ENCODE data around the gene FAM24A. TPM values are rescaled to one million over a fixed set of nuclear protein-coding genes. Genes with fewer than 3 reads are reported as not detected.

Gene FAM24A
- total and polyA plus RNA-seq, 2 donors (not counting 1 experiment from before 2014, with no cell fraction given), result not detected

DNA sequence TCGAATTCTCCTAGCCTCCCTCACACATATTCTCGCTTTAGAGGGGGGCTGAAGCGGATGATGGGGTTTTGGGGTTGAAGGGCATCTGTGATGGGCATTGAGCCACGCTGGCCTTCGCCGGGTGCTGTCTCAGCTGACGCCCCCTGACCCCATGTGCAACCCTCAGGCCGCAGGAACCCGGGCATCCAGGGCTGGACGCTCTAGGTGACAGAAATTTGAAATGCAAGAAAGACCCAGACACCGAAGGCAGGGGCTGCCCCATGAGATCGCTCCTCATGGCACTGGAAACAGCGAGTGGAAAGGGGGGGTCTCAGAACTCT lies 44.3 kb downstream of the FAM24A start:
- no peak for ATAC-seq (ENCODE audit: low read depth)
- Histone ChIP-seq H3K4me2 (replicated peaks; ENCODE audit: low read depth, low read length, poor library complexity, severe bottlenecking) (peak overlapping the region; percentile 93), H3K4me1 (ENCODE audit: control insufficient read depth in 2 of 2, insufficient read depth in 2 of 2, low read length in 2 of 2) (peaks cover 16 to 19% of the 10 kb centered on the region in 2 donors), H2AFZ (ENCODE audit: insufficient read depth, low read depth, low read length, poor library complexity, severe bottlenecking) (peak overlapping the region; percentile 100), H3K27ac (ENCODE audit: low read length in 2 of 2) (peak overlapping the region in 1 of 2 donors; percentile 43), H3K4me3 (ENCODE audit: control extremely low read depth in 1 of 5, extremely low read depth in 1 of 5, insufficient read depth in 1 of 5, low read depth in 2 of 5, low read length in 4 of 5) (peak overlapping the region in 4 of 5 experiments; percentile 78 to 92 (median 87)), H3K27me3 (replicated peaks in 1 of 4; ENCODE audit: control extremely low read depth in 1 of 4, control insufficient read depth in 3 of 4, insufficient read depth in 4 of 4, low read length in 3 of 4) (no peaks in the 10 kb centered on the region), H4K20me1 (ENCODE audit: control insufficient read depth, insufficient read depth, low read length, poor library complexity, severe bottlenecking) (no peaks in the 10 kb centered on the region), H3K9ac (ENCODE audit: low read length) (peak overlapping the region; percentile 49), H3K9me3 (ENCODE audit: control extremely low read depth in 1 of 3, control insufficient read depth in 2 of 3, insufficient read depth in 1 of 3, low read length in 2 of 3) (peaks cover 0 to 8% (median 0%) of the 10 kb centered on the region in 3 donors), H3K36me3 (replicated peaks in 1 of 2; ENCODE audit: control extremely low read depth in 1 of 2, control insufficient read depth in 1 of 2, extremely low read depth in 1 of 2, insufficient read depth in 2 of 2, low read length in 1 of 2) (no peaks in the 10 kb centered on the region), H3K79me2 (ENCODE audit: control insufficient read depth, insufficient read depth, low read length) (peaks cover 3% of the 10 kb centered on the region)
- intact Hi-C loops (cut with micrococcal nuclease), result loop anchor here (1.0 kb wide), 3 partner anchors 26 to 75 kb away; partner anchors contain the start of genes FAM24B, IKZF5 and PSTK
- Mint-ChIP-seq H3K27me3 (peaks cover under 1% of the 10 kb centered on the region), H3K4me3 (peak overlapping the region; percentile 87), H3K9me3 (ENCODE audit: insufficient read depth) (no peaks in the 10 kb centered on the region), H3K4me1 (peaks cover 26% of the 10 kb centered on the region), H3K27ac (peak overlapping the region; percentile 91)
- 72% methylated on average over 11 of the region's 13 CpGs for whole genome bisulfite sequencing (ENCODE audit: insufficient coverage)
- TF ChIP-seq, protein P1, sequence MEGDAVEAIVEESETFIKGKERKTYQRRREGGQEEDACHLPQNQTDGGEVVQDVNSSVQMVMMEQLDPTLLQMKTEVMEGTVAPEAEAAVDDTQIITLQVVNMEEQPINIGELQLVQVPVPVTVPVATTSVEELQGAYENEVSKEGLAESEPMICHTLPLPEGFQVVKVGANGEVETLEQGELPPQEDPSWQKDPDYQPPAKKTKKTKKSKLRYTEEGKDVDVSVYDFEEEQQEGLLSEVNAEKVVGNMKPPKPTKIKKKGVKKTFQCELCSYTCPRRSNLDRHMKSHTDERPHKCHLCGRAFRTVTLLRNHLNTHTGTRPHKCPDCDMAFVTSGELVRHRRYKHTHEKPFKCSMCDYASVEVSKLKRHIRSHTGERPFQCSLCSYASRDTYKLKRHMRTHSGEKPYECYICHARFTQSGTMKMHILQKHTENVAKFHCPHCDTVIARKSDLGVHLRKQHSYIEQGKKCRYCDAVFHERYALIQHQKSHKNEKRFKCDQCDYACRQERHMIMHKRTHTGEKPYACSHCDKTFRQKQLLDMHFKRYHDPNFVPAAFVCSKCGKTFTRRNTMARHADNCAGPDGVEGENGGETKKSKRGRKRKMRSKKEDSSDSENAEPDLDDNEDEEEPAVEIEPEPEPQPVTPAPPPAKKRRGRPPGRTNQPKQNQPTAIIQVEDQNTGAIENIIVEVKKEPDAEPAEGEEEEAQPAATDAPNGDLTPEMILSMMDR (IDR thresholded peaks at IDR 0.05), result no peak
- no peak for TF ChIP-seq EZH2 (IDR thresholded peaks at IDR 0.05; ENCODE audit: borderline replicate concordance, insufficient read depth, low read depth, low read length, poor library complexity, severe bottlenecking)
- ChIA-PET POLR2A (interaction anchor here (0.8 to 2.1 kb wide), 3 partner anchors 54 to 580 kb away, joined by 4 to 12 read pairs (median 5); partner anchors contain the start of genes ACADSB, BUB3, IKZF5 and PLEKHA1), CTCF (interaction anchor here (1.1 to 3.5 kb wide), 2 partner anchors 12 to 26 kb away, joined by 4 to 19 read pairs; partner anchors contain the start of gene PSTK)
- DNase-seq, result no peak

DNA sequence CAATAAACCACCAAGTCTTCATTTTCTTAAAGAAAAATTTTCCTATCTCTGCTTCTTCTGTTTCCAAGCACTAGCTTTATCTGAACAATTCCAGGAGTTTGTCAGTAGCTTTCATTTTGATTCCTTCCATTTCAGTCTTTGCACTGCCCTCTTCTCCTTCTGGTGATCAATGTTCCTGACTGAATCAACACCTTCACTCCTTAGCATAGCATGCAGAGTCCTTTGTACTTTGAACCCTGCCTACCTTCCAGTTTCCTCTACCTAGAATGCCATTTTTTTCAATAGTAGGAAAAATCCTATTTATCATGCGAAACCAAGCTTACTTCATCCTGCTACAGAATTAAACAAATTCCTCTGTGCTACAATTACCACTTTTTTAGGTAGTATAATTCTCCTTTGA lies 45.5 kb downstream of the FAM24A start:
- Histone ChIP-seq H4K20me1 (ENCODE audit: control insufficient read depth, insufficient read depth, low read length, poor library complexity, severe bottlenecking) (no peaks in the 10 kb centered on the region), H3K4me2 (replicated peaks; ENCODE audit: low read depth, low read length, poor library complexity, severe bottlenecking) (no peak overlapping the region), H3K4me1 (ENCODE audit: control insufficient read depth in 2 of 2, insufficient read depth in 2 of 2, low read length in 2 of 2) (peaks cover 16 to 19% of the 10 kb centered on the region in 2 donors), H3K4me3 (ENCODE audit: control extremely low read depth in 1 of 5, extremely low read depth in 1 of 5, insufficient read depth in 1 of 5, low read depth in 2 of 5, low read length in 4 of 5) (no peak overlapping the region), H3K27ac (ENCODE audit: low read length in 2 of 2) (no peak overlapping the region), H3K9me3 (ENCODE audit: control extremely low read depth in 1 of 3, control insufficient read depth in 2 of 3, insufficient read depth in 1 of 3, low read length in 2 of 3) (peaks cover 0 to 8% (median 0%) of the 10 kb centered on the region in 3 donors), H3K36me3 (replicated peaks in 1 of 2; ENCODE audit: control extremely low read depth in 1 of 2, control insufficient read depth in 1 of 2, extremely low read depth in 1 of 2, insufficient read depth in 2 of 2, low read length in 1 of 2) (no peaks in the 10 kb centered on the region), H2AFZ (ENCODE audit: insufficient read depth, low read depth, low read length, poor library complexity, severe bottlenecking) (no peak overlapping the region), H3K79me2 (ENCODE audit: control insufficient read depth, insufficient read depth, low read length) (peaks cover 3% of the 10 kb centered on the region), H3K9ac (ENCODE audit: low read length) (no peak overlapping the region), H3K27me3 (replicated peaks in 1 of 4; ENCODE audit: control extremely low read depth in 1 of 4, control insufficient read depth in 3 of 4, insufficient read depth in 4 of 4, low read length in 3 of 4) (peaks cover 0 to 2% (median 0%) of the 10 kb centered on the region in 4 experiments)
- Mint-ChIP-seq H3K9me3 (ENCODE audit: insufficient read depth) (no peaks in the 10 kb centered on the region), H3K4me1 (peaks cover 24% of the 10 kb centered on the region), H3K27ac (no peak overlapping the region), H3K4me3 (no peak overlapping the region), H3K27me3 (peaks cover 4% of the 10 kb centered on the region)
- no peak for TF ChIP-seq EZH2 (IDR thresholded peaks at IDR 0.05; ENCODE audit: borderline replicate concordance, insufficient read depth, low read depth, low read length, poor library complexity, severe bottlenecking)
- intact Hi-C loops (cut with micrococcal nuclease), result no loop called here
- DNase-seq, result no peak
- no CpG with 5 or more reads among the region's 1 CpG for WGBS (ENCODE audit: insufficient coverage)
- ATAC-seq (ENCODE audit: low read depth), result no peak
- ChIA-PET CTCF (interaction anchor here (1.1 to 3.5 kb wide), 2 partner anchors 10 to 24 kb away, joined by 4 to 19 read pairs; partner anchors contain the start of gene PSTK), POLR2A (no interaction called here)

Data from B cell (primary cell).